Myocyte (in vitro differentiated cells): Measurements from ENCODE around the gene A2ML1. TPM values are rescaled to one million over a fixed set of nuclear protein-coding genes. Genes with fewer than 3 reads are reported as not detected.
A peak's percentile ranks its signal among the peaks of the same experiment; 100 is the strongest.
"Not testable (repeated sequence)": the region's sequence is repeated elsewhere in the genome, so short reads cannot be mapped to it uniquely, and the experiment has no call there.

Source experiments
- DNase-seq: peaks from one replicate; pipeline ENCODE4 v3.0.0-alpha.2; 2012; ENCODE audit warnings: low read depth
- total RNA-seq: library from RNA; depleted of rRNA; stranded (reverse); fragments of >200 nt; gene quantifications from 2 replicates; pipeline ENCODE4 v1.2.3, GENCODE V29; 2014

Gene A2ML1
- total RNA-seq, 1 donor from 2014 or later = not detected

DNA sequence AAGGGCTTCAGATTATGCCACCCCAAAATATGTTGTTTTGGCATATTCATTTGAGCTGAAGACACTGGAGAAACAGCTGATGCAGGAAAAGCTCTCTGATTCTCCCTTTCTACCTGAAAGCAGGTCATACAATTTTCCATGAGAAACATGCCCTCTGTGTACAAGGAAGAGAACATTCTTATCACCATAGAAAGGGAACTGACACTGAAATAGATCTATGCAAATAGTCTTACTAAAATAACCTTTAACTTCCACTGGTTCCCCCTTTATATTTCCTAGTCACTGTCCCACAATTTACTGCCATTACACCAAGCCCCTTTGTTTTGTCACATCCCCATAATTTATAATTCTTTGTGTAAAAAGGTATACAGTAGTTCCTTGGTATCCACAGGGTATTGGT is 82.2 kb downstream of the A2ML1 start:
- DNase-seq = no peak

DNA sequence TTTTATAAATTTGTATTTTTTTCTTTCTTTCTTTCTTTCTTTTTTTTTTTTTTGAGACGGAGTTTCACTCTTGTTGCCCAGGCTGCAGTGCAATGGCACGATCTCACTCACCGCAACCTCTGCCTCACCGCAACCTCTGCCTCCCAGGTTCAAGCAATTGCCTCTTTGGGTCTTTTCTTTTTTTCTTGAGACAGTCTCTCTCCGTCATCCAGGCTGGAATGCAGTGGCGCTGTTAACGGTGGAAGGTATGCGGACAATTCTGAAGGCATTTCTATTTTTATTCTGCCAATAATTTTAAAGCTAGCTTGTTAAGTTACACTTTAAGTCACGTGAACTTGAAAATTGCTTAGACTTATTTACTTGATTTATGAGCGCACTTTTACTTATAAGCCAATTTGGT is 83.1 kb downstream of the A2ML1 start:
- no peak for DNase-seq

DNA sequence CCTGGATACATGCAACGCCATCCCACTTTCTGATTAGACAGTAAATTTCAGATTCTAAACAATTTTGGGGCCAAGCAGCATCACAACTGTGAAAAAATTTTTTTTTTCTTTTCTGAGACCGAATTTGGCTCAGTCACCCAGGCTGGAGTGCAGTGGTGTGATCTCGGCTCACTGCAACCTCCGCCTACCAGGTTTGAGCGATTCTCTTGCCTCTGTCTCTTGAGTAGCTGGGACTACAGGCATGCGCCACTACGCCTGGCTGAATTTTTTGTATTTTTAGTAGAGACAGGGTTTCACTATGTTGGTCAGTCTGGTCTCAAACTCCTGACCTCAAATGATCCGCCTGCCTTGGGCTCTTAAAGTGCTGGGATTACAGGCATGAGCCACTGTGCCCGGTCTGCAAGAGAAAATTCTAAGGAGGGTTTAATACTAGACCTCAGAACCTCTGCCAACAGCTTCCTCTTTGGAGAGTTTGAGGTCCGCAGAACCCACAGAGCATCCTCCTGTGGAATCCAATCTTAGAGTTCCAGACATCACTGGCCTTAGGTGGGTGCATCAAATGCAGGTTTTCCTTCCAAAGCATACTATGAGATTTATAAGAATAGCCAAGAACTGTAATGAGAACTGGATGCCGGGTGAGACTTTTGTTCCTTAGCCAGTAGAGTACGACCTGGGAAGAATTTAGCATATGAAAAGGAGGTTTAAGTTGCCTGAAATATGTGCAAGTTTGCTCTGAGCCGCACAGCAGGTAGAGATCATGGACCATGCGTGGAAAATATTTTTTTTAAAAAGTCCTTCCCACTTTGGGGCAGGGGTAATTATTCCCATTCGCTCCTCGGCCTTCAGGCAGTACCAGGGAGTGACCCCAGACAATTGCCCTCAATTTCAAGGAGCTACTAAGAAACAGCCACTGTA is 84.1 kb downstream of the A2ML1 start:
- no peak for DNase-seq

DNA sequence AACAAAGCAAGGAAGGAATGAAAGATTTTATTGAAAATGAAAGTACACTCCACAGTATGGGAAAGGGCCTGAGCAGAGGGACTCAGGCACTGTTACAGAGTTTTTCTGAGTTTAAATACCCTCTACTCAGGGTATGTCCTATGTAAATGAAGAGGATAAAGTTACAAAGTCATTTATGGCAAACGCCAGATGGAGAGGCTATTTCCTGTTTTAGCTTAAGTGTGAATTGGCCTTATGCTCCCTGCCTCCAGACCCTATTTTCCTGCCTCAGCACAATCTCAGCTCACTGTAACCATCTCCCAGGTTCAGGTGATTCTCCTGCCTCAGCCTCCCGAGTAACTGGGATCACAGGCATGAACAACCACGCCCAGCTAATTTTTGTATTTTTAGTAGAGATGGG is 85.1 kb downstream of the A2ML1 start:
- no peak for DNase-seq

DNA sequence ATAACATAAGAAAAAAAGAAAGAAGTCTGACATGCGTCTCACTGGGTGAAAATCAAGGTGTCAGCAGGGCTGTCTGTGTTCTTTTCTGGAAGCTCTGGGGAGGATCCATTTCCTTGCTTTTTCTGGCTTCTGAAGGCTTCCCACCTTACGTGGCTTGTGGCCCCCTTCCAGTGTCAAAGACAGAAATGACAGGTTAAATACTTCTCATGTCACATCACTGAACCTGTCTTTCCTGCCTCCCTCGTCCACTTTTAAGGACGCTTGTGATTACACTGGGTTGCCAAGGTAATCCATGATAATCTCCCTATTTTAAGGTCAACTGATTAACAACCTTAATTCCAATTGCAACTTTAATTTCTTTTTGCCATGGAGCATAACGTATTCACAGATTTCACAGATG is 87.3 kb downstream of the A2ML1 start:
- no peak for DNase-seq

DNA sequence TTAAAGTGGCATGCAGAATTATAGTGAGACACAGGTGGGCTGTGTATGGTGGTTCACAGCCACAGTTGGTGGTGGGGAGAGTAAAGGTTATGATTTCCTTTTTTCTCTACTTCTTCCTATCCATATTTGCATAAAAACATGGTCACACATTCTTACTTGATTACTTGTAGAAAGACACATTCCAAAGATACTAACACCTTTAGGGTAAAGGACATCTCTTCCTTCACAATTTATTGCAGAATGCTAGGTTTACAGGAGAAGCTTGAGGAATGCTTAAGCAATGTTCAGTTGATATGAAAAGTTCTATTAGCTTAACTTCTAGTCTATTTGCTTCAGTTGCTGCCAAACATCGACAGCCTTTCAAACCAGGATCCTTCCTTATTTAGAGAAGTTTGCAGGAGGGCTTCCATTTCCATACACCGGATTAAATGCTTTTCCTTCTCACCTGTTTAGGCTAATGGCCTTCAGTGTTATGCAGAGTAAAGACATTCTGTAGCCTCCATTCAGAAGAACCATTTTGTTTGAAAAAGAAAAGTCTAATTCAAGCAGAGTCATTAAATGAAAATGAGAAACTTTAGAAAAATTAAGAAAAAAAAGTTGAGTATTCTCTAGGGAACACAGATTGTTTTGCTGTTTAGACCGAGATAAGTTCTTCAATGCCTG is 89.3 kb downstream of the A2ML1 start:
- no peak for DNase-seq

DNA sequence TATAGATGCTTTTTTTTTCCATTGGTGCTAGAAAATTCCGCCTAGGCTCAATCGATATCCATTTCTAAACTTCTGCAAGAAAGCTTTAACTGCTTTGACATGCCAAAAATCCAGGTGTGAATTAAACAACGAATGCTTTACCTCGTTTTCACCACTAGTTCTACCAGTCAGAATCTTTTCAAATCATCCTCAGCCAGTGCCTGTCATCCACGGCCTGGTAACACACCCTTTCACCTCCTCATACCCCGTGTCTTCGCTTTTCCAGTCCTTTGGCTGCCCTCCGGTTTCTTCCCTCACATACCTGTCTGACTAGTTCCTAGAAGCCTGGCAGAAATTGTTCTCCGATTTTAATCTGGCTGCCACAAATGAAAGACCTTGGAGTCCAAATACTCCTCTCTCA is 90.5 kb downstream of the A2ML1 start:
- no peak for DNase-seq

DNA sequence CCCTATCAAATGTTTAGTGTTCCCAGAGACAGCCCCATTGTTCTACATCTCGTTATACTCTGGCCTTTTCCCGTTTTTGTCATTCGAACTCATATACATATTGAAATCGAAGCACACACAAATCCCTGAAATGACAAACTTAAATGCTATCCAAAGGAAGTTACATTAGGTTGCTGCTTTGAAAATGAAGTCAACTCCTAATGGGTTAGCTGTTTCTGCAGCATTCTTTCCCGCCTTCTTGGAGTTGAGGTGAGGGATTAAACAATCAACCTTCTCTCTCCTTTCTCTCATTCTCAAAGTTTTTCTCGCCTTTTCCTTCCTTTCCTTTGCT is 91.2 kb downstream of the A2ML1 start:
- no peak for DNase-seq

DNA sequence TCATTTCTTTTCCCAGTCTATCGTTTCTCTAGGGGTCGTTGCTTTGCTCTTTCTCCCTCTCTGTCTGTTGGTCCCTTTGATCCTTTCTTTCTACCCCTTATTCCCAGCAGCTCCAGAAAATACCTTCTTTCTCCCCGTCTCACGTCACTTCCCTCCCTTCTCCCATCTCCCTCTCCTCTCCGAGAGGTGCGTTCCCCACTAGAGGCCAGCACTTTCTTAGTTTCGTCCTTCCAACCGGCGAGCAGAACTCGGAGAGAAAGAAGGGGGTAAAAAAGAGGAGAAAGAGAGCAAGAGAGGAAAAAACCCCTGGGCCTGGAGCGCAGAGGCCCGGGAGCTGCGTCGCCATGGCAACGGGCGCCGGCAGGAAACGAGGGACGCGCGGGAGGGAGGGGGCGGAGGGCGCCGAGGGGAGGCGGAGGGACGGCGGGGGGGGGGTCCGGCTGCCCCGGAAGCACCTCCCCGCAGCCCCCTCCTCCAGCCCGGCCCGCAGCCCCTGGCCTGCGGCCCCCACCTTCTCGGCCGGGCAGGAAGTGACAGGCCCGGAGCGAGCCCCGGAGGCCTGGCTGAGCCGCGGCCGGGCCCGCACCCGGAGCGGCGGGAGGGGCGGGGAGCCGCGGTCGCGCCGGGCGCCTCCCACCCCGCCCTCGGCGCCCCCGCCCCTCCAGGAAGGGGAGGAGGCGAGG is 91.8 kb downstream of the A2ML1 start, which contains the start of gene PHC1:
TSS of gene PHC1 (plus strand) at position 477 of the 683 bp plus-strand sequence. CDS start 3,169 bp downstream, outside the sequence.
- peak; percentile 77 for DNase-seq

DNA sequence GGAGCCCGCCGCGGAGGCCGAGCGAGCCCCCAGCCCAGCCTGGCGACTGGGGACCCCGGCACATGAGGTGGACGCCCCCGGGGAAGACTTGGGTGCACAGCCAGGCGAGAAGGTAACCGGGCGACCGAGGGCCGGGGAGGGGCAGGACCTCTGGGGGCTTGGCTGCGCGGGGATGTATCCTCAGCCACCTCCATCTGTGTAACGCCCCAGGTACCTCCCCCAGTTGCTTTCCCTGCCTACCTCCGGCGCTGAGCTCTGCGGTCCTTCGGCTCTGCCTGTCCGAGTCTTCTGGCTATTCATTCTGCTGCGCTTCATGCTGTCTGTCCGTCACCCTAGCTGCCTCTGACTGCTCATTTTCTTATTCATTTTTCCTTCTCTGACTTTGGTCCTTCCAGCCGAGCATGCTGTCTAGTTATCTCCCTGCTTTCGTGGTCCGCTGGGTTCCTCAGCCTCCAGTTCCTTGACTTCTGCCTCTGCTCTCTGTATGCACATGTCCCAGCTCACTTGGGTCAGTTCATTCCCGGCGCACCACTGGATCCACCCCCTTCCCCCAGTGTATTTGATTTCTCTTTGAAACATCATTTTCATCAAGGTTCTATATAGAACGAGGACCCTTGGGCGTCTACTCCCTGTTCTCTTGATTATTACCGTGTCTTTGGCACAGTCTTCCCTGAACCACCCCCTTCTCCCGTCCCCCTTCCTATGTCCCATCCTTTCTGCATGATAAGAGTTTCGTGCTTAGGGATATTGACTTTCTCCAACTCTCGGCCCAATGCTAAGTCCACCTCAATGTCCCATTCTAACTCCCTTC is 92.5 kb downstream of the A2ML1 start:
- DNase-seq = peak; percentile 29

DNA sequence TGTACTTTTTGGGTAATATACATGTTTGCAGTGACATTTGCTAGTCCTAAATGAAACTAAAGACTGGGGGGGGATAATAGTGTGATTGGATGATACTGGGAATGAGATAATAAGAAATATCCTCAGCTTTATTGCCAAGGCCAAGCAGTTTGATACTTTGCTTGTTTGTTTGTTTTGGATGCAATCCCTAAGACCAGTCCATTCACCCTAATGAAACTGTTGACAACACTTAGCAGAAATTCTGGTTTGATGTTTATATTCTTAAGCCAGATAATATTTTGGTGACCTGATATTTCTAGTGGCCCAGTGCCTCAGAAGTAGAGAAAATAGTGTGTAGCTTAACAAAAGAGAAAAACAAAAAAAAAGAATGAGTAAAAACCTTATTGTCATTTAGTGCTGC is 93.7 kb downstream of the A2ML1 start:
- DNase-seq = no peak

DNA sequence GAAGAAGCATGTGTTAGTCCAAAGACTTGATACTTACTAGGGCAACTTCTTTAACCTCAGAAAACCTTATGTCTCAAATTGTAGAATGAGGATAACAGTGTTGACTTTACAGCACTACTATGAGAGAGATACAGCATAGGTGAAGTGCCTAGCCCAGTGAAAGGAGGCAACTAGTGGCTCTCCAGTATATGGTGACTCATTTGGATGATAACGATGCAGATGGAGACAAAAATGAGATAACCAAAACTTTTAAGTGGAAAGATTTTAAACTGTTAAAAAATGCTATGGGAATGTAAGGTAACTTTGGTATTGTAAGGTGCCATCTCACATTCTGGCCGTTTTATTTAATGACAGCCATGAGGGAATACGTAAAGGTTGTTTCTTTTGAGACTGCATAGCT is 94.6 kb downstream of the A2ML1 start:
- DNase-seq = no peak

DNA sequence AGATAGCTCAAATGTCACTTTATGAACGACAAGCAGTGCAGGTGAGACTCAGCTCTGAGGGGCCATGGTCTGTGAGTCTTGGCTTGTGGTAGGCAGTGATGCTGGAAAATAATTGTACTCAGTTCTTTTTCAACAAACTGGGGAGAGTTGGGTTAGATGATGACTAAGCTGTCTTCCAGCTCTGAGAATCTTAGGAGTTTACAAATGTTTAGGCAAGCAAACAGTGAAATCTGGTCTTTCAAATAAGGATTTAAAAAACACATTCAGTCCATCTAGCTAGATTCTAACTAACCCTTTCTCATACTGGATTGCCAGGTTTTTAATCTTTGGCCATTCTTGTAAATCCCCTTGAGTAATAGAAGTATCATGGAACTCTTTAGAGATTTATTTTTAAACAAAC is 95.3 kb downstream of the A2ML1 start:
- no peak for DNase-seq

DNA sequence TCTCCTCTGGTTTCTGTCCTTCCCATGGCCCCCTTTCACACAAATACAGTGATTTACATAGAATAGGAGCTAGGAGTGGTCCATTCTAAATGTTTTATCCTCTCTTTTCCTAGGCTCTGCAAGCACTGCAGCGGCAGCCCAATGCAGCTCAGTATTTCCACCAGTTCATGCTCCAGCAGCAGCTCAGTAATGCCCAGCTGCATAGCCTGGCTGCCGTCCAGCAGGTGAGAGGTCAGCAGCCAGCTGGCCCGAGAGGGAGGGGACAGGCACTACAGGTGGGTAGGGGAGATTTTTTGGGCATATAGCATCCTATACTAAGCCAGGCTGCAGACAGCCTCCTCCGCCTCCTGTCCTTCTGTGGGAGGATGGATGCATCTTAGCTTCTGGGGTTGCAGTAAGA is 97.2 kb downstream of the A2ML1 start:
- DNase-seq = not testable (repeated sequence)

DNA sequence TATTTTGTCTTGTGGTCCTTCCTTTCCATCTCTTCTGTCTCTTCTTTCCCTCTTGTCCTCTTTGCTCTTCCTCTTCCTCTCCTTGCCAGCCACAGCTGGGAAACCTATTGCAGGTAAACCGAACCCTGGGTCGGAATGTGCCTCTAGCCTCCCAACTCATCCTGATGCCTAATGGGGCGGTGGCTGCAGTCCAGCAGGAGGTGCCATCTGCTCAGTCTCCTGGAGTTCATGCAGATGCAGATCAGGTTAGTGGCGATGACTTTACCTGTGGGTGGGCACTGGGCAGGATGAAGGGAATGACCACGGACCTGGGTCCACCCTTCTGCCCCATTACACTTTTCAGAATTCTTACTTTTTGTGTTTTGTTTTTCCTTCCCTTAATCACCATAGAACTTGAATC is 100.1 kb downstream of the A2ML1 start:
- no peak for DNase-seq

Other genes with a start within 250 kb of the A2ML1 start
- 0.43 TPM in 1 of 2 replicates, not detected in the other for gene AICDA, start 209.8 kb upstream of the A2ML1 start, total RNA-seq
- gene MFAP5, start 159.8 kb upstream of the A2ML1 start, total RNA-seq = 130 and 136 TPM in 2 replicates
- 38.3 and 39.1 TPM in 2 replicates for gene RIMKLB, start 124.6 kb upstream of the A2ML1 start, total RNA-seq
- gene PHC1, start 91.9 kb downstream of the A2ML1 start, total RNA-seq = 12.6 TPM in 2 replicates
- 148 and 170 TPM in 2 replicates for gene M6PR, start 127.0 kb downstream of the A2ML1 start, total RNA-seq
- gene KLRG1, start 166.9 kb downstream of the A2ML1 start, total RNA-seq = 1.0 and 6.0 TPM in 2 replicates